Ishikawa (cell line): ENCODE measurements around the gene DIPK1C.

Experiments
- CEBPB ChIP-seq: IDR thresholded peaks from 2 replicates; pipeline ENCODE4 v1.6.1; 2012
- CREB1 ChIP-seq: IDR thresholded peaks from 2 replicates; pipeline ENCODE4 v1.6.1; 2012; ENCODE audit warnings: low read depth
- EGR1 ChIP-seq: IDR thresholded peaks from 2 replicates; pipeline ENCODE4 v1.6.1; 2012
- EP300 ChIP-seq: IDR thresholded peaks from 2 replicates; pipeline ENCODE4 v1.6.1; 2012; ENCODE audit warnings: borderline replicate concordance
- FOXM1 ChIP-seq: IDR thresholded peaks from 2 replicates; pipeline ENCODE4 v1.6.1; 2012; ENCODE audit warnings: low read depth, borderline replicate concordance
- MAX ChIP-seq: IDR thresholded peaks from 2 replicates; pipeline ENCODE4 v1.6.1; 2012
- NFIC ChIP-seq: IDR thresholded peaks from 2 replicates; pipeline ENCODE4 v1.6.1; 2012
- RAD21 ChIP-seq: IDR thresholded peaks from 2 replicates; pipeline ENCODE4 v1.6.1; 2012; ENCODE audit warnings: low read depth
- REST ChIP-seq: IDR thresholded peaks from 2 replicates; pipeline ENCODE4 v1.6.1; 2012; ENCODE audit warnings: low read depth, mild to moderate bottlenecking
- TAF1 ChIP-seq: IDR thresholded peaks from 2 replicates; pipeline ENCODE4 v1.6.1; 2012; ENCODE audit warnings: low read depth, mild to moderate bottlenecking
- TCF12 ChIP-seq: IDR thresholded peaks from 2 replicates; pipeline ENCODE4 v1.6.1; 2012; ENCODE audit warnings: low read depth
- TEAD4 ChIP-seq: IDR thresholded peaks from 2 replicates; pipeline ENCODE4 v1.6.1; 2012
- USF1 ChIP-seq: IDR thresholded peaks from 2 replicates; pipeline ENCODE4 v1.6.1; 2012
- YY1 ChIP-seq: IDR thresholded peaks from 2 replicates; pipeline ENCODE4 v1.6.1; 2012; ENCODE audit warnings: low read depth

- TF ChIP-seq TEAD4 (no peak), CEBPB (no peak), EGR1 (no peak), RAD21 (no peak), USF1 (no peak), REST (no peak), TCF12 (no peak), MAX (no peak), YY1 (no peak), EP300 (no peak), TAF1 (no peak), FOXM1 (no peak), NFIC (no peak), CREB1 (no peak)
Measured at GRCh38 chr18:74429096-74429495, 28.0 kb downstream of the DIPK1C start.
